Stomach (tissue), 9 donors: Measurements from ENCODE around the gene STRN. TPM values are rescaled to one million over a fixed set of nuclear protein-coding genes. Genes with fewer than 3 reads are reported as not detected.
A peak's percentile ranks its signal among the peaks of the same experiment; 100 is the strongest.

ENCODE experiments used
- DNase-seq, 2 donors: peaks; one replicate each; pipeline versions ENCODE4 v3.0.0 to v3.0.0-alpha.2; 2013 to 2019
- H3K27ac ChIP-seq, 5 donors: fragments of 200-600 bp in 4 of 5; sonication (generic) in 4 of 5; one replicate each; pipeline ENCODE4 v1.5.1; 2013 to 2019; ENCODE audit warnings: mild to moderate bottlenecking in 1 of 5, moderate library complexity in 1 of 5
- H3K27me3 ChIP-seq, 3 donors: fragments of 200-600 bp; sonication (generic); one replicate each; pipeline ENCODE4 v1.5.1; 2017 to 2019; ENCODE audit warnings: mixed run types in 1 of 3
- H3K36me3 ChIP-seq, 4 donors: fragments of 200-600 bp; sonication (generic); 1 replicate in 3 of 4; 2 replicates in 1 of 4; pipeline ENCODE4 v1.5.1; 2016 to 2019
- H3K4me1 ChIP-seq, 4 donors: fragments of 200-600 bp; sonication (generic); one replicate each; pipeline ENCODE4 v1.5.1; 2016 to 2019
- H3K4me3 ChIP-seq, 4 donors: fragments of 200-600 bp; sonication (generic) in 3 of 4; one replicate each; pipeline ENCODE4 v1.5.1; 2016 to 2019; ENCODE audit warnings: mild to moderate bottlenecking in 1 of 4
- H3K9me3 ChIP-seq, 4 donors: fragments of 200-600 bp; sonication (generic); one replicate each; pipeline ENCODE4 v1.5.1; 2016 to 2019
- EP300 ChIP-seq: sonication (generic); formaldehyde crosslinking; IDR thresholded peaks from one replicate; pipeline ENCODE4 v1.6.1; 2017; ENCODE audit warnings: antibody characterized with exemption
- POLR2A ChIP-seq, 4 donors: fragments of 450-650 bp; IDR thresholded peaks; one replicate each; pipeline ENCODE4 v1.6.1; 2016; ENCODE audit warnings: antibody characterized with exemption in 4 of 4, control low read depth in 2 of 4, mild to moderate bottlenecking in 1 of 4, moderate library complexity in 1 of 4
- POLR2AphosphoS5 ChIP-seq, 3 donors: sonication (generic); formaldehyde crosslinking; IDR thresholded peaks; one replicate each; pipeline ENCODE4 v1.6.1; 2016; ENCODE audit warnings: antibody characterized with exemption in 3 of 3
- WGBS, 5 donors: extraction: QIAGEN DNeasy Blood & Tissue Kit in 3 of 5; methylation state at CpG; one replicate each; pipeline versions ENCODE4 v1.1.5 to v1.1.7; 2013 to 2018; 5-methylcytosine and 5-hydroxymethylcytosine counted together
- intact Hi-C: fragments of 100-400 bp; cut with DNase I; formaldehyde crosslinking; loops from one replicate; pipeline ENCODE4 v1.15.1; 2023; ENCODE audit warnings: low total_unique reads
- polyA plus RNA-seq, 3 donors: library from polyadenylated mRNA; stranded (reverse); fragments of 200-250 nt; gene quantifications; one replicate each; pipeline ENCODE4 v1.2.3, GENCODE V29; 2013
- total RNA-seq, 5 donors: library from RNA; depleted of rRNA; stranded (reverse); fragments of >200 nt; gene quantifications; one replicate each; pipeline versions ENCODE4 v1.1.0 to v1.2.3, GENCODE V29; 2014 to 2016
- TF ChIP-seq, protein P1 (sequence below), 7 experiments: fragments of 450-650 bp in 4 of 7; fragments of 200-600 bp in 3 of 7; sonication (generic) in 3 of 7; IDR thresholded peaks; one replicate each; pipeline ENCODE4 v1.5.1; 2016 to 2019; ENCODE audit warnings: antibody characterized with exemption in 7 of 7, control low read depth in 2 of 7, mild to moderate bottlenecking in 1 of 7
- donor health status: healthy with polysubstance abuse.
- donor health status: Bipolar disorder and iron deficiency.
- donor health status: healthy.

STRN gene
- total and polyA plus RNA-seq, 8 donors: 3.5 to 34.9 (median 10.7) TPM

GRCh38 chr2:36808386-36809068 lies 157.8 kb downstream of the STRN start:
- TF ChIP-seq, protein P1, sequence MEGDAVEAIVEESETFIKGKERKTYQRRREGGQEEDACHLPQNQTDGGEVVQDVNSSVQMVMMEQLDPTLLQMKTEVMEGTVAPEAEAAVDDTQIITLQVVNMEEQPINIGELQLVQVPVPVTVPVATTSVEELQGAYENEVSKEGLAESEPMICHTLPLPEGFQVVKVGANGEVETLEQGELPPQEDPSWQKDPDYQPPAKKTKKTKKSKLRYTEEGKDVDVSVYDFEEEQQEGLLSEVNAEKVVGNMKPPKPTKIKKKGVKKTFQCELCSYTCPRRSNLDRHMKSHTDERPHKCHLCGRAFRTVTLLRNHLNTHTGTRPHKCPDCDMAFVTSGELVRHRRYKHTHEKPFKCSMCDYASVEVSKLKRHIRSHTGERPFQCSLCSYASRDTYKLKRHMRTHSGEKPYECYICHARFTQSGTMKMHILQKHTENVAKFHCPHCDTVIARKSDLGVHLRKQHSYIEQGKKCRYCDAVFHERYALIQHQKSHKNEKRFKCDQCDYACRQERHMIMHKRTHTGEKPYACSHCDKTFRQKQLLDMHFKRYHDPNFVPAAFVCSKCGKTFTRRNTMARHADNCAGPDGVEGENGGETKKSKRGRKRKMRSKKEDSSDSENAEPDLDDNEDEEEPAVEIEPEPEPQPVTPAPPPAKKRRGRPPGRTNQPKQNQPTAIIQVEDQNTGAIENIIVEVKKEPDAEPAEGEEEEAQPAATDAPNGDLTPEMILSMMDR (IDR thresholded peaks at IDR 0.05): no peak
- no peak for TF ChIP-seq EP300
- no peak for TF ChIP-seq POLR2AphosphoS5 (IDR thresholded peaks at IDR 0.05)
- TF ChIP-seq POLR2A (IDR thresholded peaks at IDR 0.05): no peak
- intact Hi-C loops: no loop called here
- Histone ChIP-seq H3K27me3 (no peaks in the 10 kb centered on the region), H3K4me3 (no peak overlapping the region), H3K4me1 (peaks cover 0 to 9% (median 0%) of the 10 kb centered on the region in 4 donors), H3K9me3 (no peaks in the 10 kb centered on the region), H3K27ac (no peak overlapping the region), H3K36me3 (no peaks in the 10 kb centered on the region)
- no peak for DNase-seq
- WGBS, 5 donors: 97 to 98% (median 97%) methylated on average over 35 of the region's 35 CpGs

DNA sequence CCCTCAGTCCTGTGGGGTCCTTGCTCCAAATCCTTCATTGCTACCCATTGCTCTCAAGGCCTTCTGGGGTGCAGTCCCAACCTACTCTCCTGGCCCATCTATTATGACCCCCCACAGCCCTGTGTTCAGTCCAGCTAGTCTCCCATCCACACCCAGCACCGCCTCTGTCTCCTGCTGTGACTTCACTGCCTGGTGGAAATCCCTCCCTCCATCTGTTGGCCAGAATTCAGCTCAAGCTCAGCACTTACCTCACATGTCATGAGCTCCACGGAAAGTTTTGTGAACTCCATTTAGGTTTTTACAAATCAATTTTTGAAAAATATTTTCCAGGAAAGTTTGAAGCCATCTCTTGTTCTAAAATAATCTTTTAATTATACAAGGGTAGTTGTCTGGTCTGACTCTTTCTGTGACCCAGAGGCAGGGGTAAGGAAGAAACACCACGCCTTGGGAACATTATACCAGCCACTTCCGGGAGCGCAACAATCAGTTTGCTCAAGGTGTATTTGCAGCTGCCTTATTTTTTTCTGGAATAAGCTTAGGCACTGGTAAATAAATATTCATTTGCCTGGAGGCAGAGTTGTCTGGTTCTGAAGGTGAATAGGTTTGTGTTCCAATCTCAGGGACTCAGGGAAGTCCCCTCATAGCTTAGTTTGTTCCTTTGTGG lies 159.0 kb downstream of the STRN start:
- peak in 1 of 2 donors; percentile 30 for DNase-seq
- intact Hi-C loops: no loop called here
- 34 to 61% (median 56%) methylated on average over 5 of the region's 5 CpGs for WGBS, 5 donors
- Histone ChIP-seq H3K27me3 (no peaks in the 10 kb centered on the region), H3K27ac (peak overlapping the region in 2 of 5 donors; percentile 27 to 38), H3K36me3 (no peaks in the 10 kb centered on the region), H3K4me1 (peaks cover 0 to 9% (median 0%) of the 10 kb centered on the region in 4 donors), H3K9me3 (peaks cover 0 to 9% (median 0%) of the 10 kb centered on the region in 4 donors), H3K4me3 (no peak overlapping the region)
- TF ChIP-seq EP300: no peak
- no peak for TF ChIP-seq POLR2AphosphoS5 (IDR thresholded peaks at IDR 0.05)
- TF ChIP-seq POLR2A (IDR thresholded peaks at IDR 0.05): no peak
- TF ChIP-seq, protein P1 (IDR thresholded peaks at IDR 0.05): no peak

DNA sequence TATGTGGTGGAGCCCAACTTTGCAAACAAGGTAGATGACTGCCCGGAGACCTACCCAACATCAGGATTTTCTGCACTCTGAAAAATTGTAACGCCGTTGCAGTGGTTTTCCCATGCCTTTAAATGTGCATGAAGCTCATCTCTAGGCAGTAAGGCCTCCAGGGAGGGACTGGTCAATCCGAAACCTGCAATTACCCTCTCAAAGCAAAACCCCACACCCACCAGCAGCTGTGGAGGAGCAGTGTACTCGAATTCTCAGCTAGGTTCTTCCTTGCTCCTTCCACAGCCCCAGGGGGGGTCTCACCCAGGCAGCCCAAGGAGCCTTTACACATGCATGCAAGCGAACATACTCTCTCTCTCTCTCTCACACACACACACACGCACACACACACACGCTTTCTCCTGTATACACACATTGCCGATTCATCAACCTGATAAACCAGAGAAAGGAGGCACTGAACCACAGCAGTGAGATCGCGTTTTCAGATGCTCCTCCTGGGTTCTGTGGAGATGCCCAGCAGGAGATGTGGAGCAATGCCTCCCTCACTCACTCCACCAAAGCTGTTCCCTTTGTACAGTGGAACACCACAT lies 160.6 kb downstream of the STRN start:
- peaks cover 0 to 9% (median 0%) of the 10 kb centered on the region in 4 donors for H3K4me1 ChIP-seq
- H3K9me3 ChIP-seq: peaks cover 0 to 9% (median 0%) of the 10 kb centered on the region in 4 donors
- H3K27me3 ChIP-seq: no peaks in the 10 kb centered on the region
- H3K36me3 ChIP-seq: no peaks in the 10 kb centered on the region
- no peak overlapping the region for H3K4me3 ChIP-seq
- TF ChIP-seq, protein P1 (IDR thresholded peaks at IDR 0.05): no peak
- TF ChIP-seq EP300 (no peak), POLR2A (IDR thresholded peaks at IDR 0.05) (no peak)
- 80 to 87% (median 84%) methylated on average over 11 of the region's 11 CpGs for WGBS, 5 donors
- no peak overlapping the region for H3K27ac ChIP-seq
- intact Hi-C loops: no loop called here
- no peak for DNase-seq

GRCh38 chr2:36802952-36803351 lies 163.4 kb downstream of the STRN start:
- no peak overlapping the region for H3K27ac ChIP-seq
- TF ChIP-seq, protein P1 (IDR thresholded peaks at IDR 0.05): no peak
- TF ChIP-seq POLR2AphosphoS5 (IDR thresholded peaks at IDR 0.05) (no peak), EP300 (no peak), POLR2A (IDR thresholded peaks at IDR 0.05) (no peak)
- DNase-seq: no peak
- intact Hi-C loops: no loop called here
- no peak overlapping the region for H3K4me3 ChIP-seq
- no peaks in the 10 kb centered on the region for H3K27me3 ChIP-seq
- no peaks in the 10 kb centered on the region for H3K36me3 ChIP-seq
- H3K4me1 ChIP-seq: peaks cover 0 to 3% (median 0%) of the 10 kb centered on the region in 4 donors
- WGBS, 5 donors: 67 to 84% (median 76%) methylated on average over 3 of the region's 3 CpGs
- peaks cover 0 to 9% (median 0%) of the 10 kb centered on the region in 4 donors for H3K9me3 ChIP-seq
